GM10847 (cell line): ENCODE results near the gene PGS1.

ENCODE experiments used
- POLR2A ChIP-seq: IDR thresholded peaks from 2 replicates; pipeline ENCODE4 v1.6.1; 2011; ENCODE audit not compliant: insufficient read length; ENCODE audit errors: extremely low read depth

Gene PGS1

GRCh38 chr17:78472035-78472905, 93.8 kb downstream of the PGS1 start:
- TF ChIP-seq POLR2A: no peak

- no peak for TF ChIP-seq POLR2A
These were observed 95.6 kb downstream of the PGS1 start for GRCh38 chr17:78473951-78474613.
